Caco-2 (cell line): ENCODE measurements around the gene CTCFL. TPM values are rescaled to one million over a fixed set of nuclear protein-coding genes. Genes with fewer than 3 reads are reported as not detected.

Experiments used
- BruUV-seq: library from RNA; stranded (reverse); fragments of 400-500 nt; replicated peaks from 2 replicates; lab custom pipeline; 2021; lab: Mats Ljungman, UMichigan
- CTCF ChIA-PET: fragments of 300-600 bp; sonication (Branson Sonifier 250); formaldehyde crosslinking; loops from one replicate; lab custom pipeline; 2022; ENCODE audit warnings: antibody characterized with exemption; lab: Charles Lee
- POLR2A ChIA-PET: fragments of 300-600 bp; sonication (Branson Sonifier 250); formaldehyde crosslinking; loops from one replicate; lab custom pipeline; 2022; ENCODE audit warnings: antibody characterized with exemption; lab: Charles Lee
- DNase-seq, 2 experiments: peaks; one replicate each; pipeline versions ENCODE4 v3.0.0 to v3.0.0-alpha.2; 2020 to 2022
- H3K27me3 ChIP-seq: replicated peaks from 2 replicates; pipeline ENCODE4 v1.6.0; 2011; ENCODE audit warnings: low read length; ENCODE audit not compliant: control insufficient read depth, insufficient read depth
- H3K36me3 ChIP-seq: 2 replicates; pipeline ENCODE4 v1.5.1; 2011; ENCODE audit warnings: low read length; ENCODE audit not compliant: control insufficient read depth, insufficient read depth
- H3K4me1 ChIP-seq: fragments of 250-450 bp; sonication (Bioruptor Pico); 2 replicates; pipeline ENCODE4 v1.5.1; 2020; ENCODE audit warnings: mild to moderate bottlenecking
- H3K4me3 ChIP-seq: 2 replicates; pipeline ENCODE4 v1.5.1; 2011; ENCODE audit warnings: low read depth, mild to moderate bottlenecking, control low read depth, low read length
- H3K9me3 ChIP-seq: fragments of 250-450 bp; sonication (Bioruptor Pico); 2 replicates; pipeline ENCODE4 v1.5.1; 2020; ENCODE audit warnings: mild to moderate bottlenecking, moderate library complexity
- H3K27ac Mint-ChIP-seq: one replicate; pipeline ENCODE4 v1.8.0; 2022; ENCODE audit warnings: mixed read lengths; ENCODE audit not compliant: unreplicated experiment
- H3K27me3 Mint-ChIP-seq: one replicate; pipeline ENCODE4 v1.8.0; 2022; ENCODE audit warnings: mixed read lengths; ENCODE audit not compliant: insufficient read depth, unreplicated experiment
- H3K36me3 Mint-ChIP-seq: one replicate; pipeline ENCODE4 v1.8.0; 2022; ENCODE audit warnings: mild to moderate bottlenecking, mixed read lengths; ENCODE audit not compliant: insufficient read depth, unreplicated experiment
- H3K4me1 Mint-ChIP-seq: one replicate; pipeline ENCODE4 v1.8.0; 2022; ENCODE audit warnings: low read depth, mixed read lengths; ENCODE audit not compliant: unreplicated experiment
- H3K4me3 Mint-ChIP-seq: one replicate; pipeline ENCODE4 v1.8.0; 2022; ENCODE audit warnings: mild to moderate bottlenecking, moderate library complexity, mixed read lengths; ENCODE audit not compliant: unreplicated experiment
- H3K9me3 Mint-ChIP-seq: one replicate; pipeline ENCODE4 v1.8.0; 2022; ENCODE audit warnings: mixed read lengths; ENCODE audit not compliant: unreplicated experiment
- intact Hi-C: fragments of 100-400 bp; cut with micrococcal nuclease; formaldehyde crosslinking; loops from one replicate; pipeline ENCODE4 v1.10.0; 2022; ENCODE audit not compliant: unreplicated experiment
- total RNA-seq: library from RNA; stranded (reverse); gene quantifications from 2 replicates; pipeline ENCODE4 v1.2.3, GENCODE V29; 2022
- TF ChIP-seq, protein P1 (sequence below), 2 experiments: fragments of 200-600 bp in 1 of 2; IDR thresholded peaks; 1 replicate in 1 of 2; 2 replicates in 1 of 2; pipeline versions ENCODE4 v1.5.1 to v1.8.0; 2011 to 2022; ENCODE audit warnings: antibody characterized with exemption in 1 of 2, control low read depth in 1 of 2, inconsistent platforms in 1 of 2, low read depth in 1 of 2, low read length in 1 of 2, mild to moderate bottlenecking in 1 of 2, moderate library complexity in 1 of 2; ENCODE audit not compliant: insufficient read depth in 1 of 2, severe bottlenecking in 1 of 2, unreplicated experiment in 1 of 2

The CTCFL gene
- total RNA-seq, 1 experiment from 2014 or later: not detected

DNA sequence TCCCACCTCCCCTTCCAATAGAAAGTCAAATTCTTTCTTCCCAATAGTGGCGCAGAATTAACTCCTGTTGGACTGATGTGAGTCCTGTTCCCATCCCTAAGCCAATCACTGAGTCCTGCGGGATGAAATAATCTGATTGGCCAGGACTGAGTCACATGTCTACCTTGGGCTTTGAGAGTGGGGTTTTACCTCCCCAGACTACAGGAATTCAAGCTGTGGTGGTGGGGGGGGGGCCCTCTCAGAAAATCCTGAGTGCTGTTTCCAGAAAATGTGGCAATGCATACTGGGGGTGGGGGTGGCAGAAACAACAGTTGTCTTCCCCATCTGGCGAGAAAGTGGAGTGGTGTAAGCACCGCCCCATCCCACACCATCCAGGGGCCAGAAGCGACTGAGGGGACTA is 65.7 kb downstream of the CTCFL start:
- ChIA-PET CTCF (no interaction called here), POLR2A (no interaction called here)
- H3K9me3 ChIP-seq: no peaks in the 10 kb centered on the region; the same call in 1 of the 2 replicates
- no TSS peak for BruUV-seq
- H3K36me3 Mint-ChIP-seq: no peaks in the 10 kb centered on the region
- no peak for DNase-seq
- TF ChIP-seq, protein P1, sequence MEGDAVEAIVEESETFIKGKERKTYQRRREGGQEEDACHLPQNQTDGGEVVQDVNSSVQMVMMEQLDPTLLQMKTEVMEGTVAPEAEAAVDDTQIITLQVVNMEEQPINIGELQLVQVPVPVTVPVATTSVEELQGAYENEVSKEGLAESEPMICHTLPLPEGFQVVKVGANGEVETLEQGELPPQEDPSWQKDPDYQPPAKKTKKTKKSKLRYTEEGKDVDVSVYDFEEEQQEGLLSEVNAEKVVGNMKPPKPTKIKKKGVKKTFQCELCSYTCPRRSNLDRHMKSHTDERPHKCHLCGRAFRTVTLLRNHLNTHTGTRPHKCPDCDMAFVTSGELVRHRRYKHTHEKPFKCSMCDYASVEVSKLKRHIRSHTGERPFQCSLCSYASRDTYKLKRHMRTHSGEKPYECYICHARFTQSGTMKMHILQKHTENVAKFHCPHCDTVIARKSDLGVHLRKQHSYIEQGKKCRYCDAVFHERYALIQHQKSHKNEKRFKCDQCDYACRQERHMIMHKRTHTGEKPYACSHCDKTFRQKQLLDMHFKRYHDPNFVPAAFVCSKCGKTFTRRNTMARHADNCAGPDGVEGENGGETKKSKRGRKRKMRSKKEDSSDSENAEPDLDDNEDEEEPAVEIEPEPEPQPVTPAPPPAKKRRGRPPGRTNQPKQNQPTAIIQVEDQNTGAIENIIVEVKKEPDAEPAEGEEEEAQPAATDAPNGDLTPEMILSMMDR (IDR thresholded peaks at IDR 0.05; ENCODE audit: insufficient read depth in 1 of 2, low read depth in 1 of 2, low read length in 1 of 2, severe bottlenecking in 1 of 2, unreplicated experiment in 1 of 2): no peak
- no peaks in the 10 kb centered on the region for H3K4me1 Mint-ChIP-seq
- H3K4me3 ChIP-seq: no peak overlapping the region
- H3K27ac Mint-ChIP-seq: no peak overlapping the region
- H3K27me3 Mint-ChIP-seq: peaks cover 3% of the 10 kb centered on the region
- no peak overlapping the region for H3K4me3 Mint-ChIP-seq
- intact Hi-C loops: no loop called here
- no peaks in the 10 kb centered on the region for H3K4me1 ChIP-seq
- H3K9me3 Mint-ChIP-seq: no peaks in the 10 kb centered on the region
- H3K36me3 ChIP-seq: no peaks in the 10 kb centered on the region
- no peaks in the 10 kb centered on the region for H3K27me3 ChIP-seq

DNA sequence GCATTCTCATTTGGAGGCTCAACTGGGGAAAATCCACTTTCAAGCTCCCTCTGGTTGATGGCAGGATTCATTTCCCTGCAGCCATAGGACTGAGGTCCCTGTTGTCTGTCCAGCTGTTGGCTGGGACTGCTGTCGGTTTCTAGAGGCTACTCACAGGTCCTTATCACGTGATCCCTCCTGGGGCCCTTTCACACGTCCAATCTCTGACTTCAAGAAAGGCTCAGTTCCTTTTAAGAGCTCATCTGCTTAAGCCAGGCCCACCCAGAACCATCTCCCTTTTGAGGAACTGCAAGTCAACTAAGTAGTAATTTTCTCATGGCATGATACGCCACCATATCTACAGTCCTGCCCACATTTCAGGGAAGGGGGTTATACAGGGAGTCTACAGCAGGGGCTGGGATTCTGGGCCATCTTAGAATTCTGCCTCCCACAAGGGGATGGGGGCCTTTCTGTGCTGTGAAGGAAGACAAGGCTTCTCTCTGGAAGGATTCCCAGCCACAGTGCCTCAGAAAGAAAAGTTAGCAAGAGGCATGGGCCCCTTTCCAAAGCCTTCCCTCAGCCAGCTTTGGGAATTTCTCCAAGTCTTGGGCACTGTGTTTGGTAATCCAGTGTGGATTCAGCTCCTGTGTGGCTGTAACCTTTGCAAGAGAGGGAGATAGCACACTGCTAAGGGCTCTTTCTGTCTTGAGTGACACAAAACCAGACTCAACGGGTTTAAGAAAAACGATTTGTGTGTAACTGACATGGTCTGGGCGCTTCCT is 66.4 kb downstream of the CTCFL start:
- Histone ChIP-seq H3K4me1 (no peaks in the 10 kb centered on the region), H3K27me3 (no peaks in the 10 kb centered on the region), H3K4me3 (no peak overlapping the region), H3K9me3 (no peaks in the 10 kb centered on the region; the same call in 1 of the 2 replicates), H3K36me3 (no peaks in the 10 kb centered on the region)
- BruUV-seq: no TSS peak
- DNase-seq: no peak
- Mint-ChIP-seq H3K4me1 (no peaks in the 10 kb centered on the region), H3K36me3 (no peaks in the 10 kb centered on the region), H3K27me3 (peaks cover 3% of the 10 kb centered on the region), H3K4me3 (no peak overlapping the region), H3K27ac (no peak overlapping the region), H3K9me3 (no peaks in the 10 kb centered on the region)
- ChIA-PET CTCF (no interaction called here), POLR2A (no interaction called here)
- TF ChIP-seq, protein P1 (IDR thresholded peaks at IDR 0.05; ENCODE audit: insufficient read depth in 1 of 2, low read depth in 1 of 2, low read length in 1 of 2, severe bottlenecking in 1 of 2, unreplicated experiment in 1 of 2): no peak
- intact Hi-C loops: no loop called here

DNA sequence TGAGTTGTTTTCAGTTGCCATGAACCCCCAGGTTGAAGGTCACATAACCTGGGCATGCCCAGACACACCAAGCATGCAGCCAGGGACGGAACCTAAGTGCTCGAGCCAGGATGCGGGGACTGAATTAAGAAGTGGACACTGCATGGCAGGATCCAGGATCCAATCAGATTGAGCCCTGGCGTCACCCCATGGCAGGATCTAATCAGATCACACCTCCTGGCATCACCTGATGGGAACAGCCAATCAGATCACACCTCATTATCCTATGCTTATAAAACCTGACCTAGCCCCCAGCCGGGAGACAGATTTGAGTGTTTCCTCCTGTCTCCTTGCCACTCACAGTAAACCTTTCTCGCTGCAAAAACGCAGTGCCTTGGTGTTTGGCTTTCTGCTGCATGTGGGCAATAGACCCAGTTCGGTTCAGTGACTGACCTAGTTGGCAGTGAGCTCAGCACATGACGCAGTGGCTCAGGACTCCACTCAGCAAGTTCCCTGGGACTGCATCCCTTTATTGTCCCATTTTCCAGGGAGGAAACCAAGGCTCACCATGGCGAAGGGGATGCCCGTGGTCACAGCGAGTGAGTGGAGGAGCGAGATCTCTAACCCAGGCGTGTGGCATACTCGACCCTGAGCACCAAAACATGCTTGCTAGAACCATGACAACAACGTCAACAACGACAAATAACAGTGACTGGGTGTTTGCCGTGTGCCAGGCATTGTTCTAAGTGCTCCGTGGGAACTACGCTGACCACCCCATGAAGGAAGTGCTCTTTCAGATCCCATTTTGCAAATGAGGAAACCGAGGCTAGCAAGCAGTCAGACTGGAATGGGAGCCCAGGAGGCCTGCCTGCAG is 67.5 kb downstream of the CTCFL start:
- Mint-ChIP-seq H3K36me3 (no peaks in the 10 kb centered on the region), H3K27ac (no peak overlapping the region), H3K4me3 (no peak overlapping the region), H3K4me1 (no peaks in the 10 kb centered on the region), H3K9me3 (no peaks in the 10 kb centered on the region), H3K27me3 (peaks cover 3% of the 10 kb centered on the region)
- no peaks in the 10 kb centered on the region for H3K36me3 ChIP-seq
- POLR2A ChIA-PET: no interaction called here
- no peak for DNase-seq
- intact Hi-C loops: no loop called here
- CTCF ChIA-PET: no interaction called here
- no peak overlapping the region for H3K4me3 ChIP-seq
- H3K9me3 ChIP-seq: no peaks in the 10 kb centered on the region; the same call in 1 of the 2 replicates
- TF ChIP-seq, protein P1 (IDR thresholded peaks at IDR 0.05; ENCODE audit: insufficient read depth in 1 of 2, low read depth in 1 of 2, low read length in 1 of 2, severe bottlenecking in 1 of 2, unreplicated experiment in 1 of 2): no peak
- BruUV-seq: no TSS peak
- H3K27me3 ChIP-seq: no peaks in the 10 kb centered on the region
- no peaks in the 10 kb centered on the region for H3K4me1 ChIP-seq
